Upper lobe of left lung (tissue), 4 donors: ENCODE measurements around the gene PTGDS.

Experiments used
- EP300 ChIP-seq, 4 donors: sonication (generic); formaldehyde crosslinking; IDR thresholded peaks; one replicate each; pipeline ENCODE4 v1.5.1; 2017; ENCODE audit warnings: antibody characterized with exemption in 4 of 4, control low read depth in 2 of 4
- POLR2AphosphoS5 ChIP-seq, 2 donors: sonication (generic); formaldehyde crosslinking; IDR thresholded peaks; one replicate each; pipeline ENCODE4 v1.5.1; 2017; ENCODE audit warnings: antibody characterized with exemption in 2 of 2
- TF ChIP-seq, protein P1 (sequence below), 6 experiments: fragments of 450-650 bp in 4 of 6; fragments of 200-600 bp in 2 of 6; sonication (generic) in 2 of 6; IDR thresholded peaks; one replicate each; pipeline ENCODE4 v1.5.1; 2016 to 2019; ENCODE audit warnings: antibody characterized with exemption in 6 of 6

DNA sequence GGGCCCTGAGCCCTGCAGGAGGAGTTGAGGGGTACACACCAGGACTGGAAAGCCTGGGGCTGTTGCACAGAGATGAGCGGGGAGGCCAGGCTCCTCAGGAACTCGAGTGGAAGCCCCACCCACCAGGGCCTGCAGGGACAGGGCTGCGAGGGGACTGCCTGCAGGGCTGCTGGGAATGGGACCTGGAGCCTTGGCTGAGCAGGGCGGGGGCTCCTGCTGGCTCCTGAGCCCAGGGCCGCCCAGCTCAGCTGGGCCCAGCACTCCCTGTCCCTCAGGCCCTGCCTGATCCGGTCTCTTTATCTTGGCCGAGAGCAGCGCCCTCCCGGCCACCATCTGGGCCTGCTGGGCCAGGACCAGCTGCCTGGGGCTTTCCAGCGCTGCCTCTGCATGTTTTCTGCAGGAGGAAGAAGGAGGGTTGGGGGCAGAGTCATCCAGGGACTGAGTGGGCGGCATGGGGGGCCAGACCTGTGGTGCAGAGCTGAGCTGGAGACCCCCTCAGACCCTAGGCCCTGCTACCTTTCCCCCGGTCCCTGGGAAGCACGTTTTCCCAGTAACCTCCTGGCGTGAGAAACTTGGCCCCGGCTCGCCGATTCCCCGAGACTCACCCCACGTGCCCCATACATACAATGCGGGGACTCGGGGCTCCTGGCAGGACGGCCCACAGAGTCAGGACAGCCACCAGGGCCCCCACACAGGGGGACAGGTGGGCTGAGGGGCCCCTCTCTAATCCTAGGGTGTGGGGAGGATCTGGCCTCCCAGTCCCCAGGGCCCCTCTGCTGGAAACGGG, 15.8 kb upstream of the PTGDS start:
- TF ChIP-seq, protein P1, sequence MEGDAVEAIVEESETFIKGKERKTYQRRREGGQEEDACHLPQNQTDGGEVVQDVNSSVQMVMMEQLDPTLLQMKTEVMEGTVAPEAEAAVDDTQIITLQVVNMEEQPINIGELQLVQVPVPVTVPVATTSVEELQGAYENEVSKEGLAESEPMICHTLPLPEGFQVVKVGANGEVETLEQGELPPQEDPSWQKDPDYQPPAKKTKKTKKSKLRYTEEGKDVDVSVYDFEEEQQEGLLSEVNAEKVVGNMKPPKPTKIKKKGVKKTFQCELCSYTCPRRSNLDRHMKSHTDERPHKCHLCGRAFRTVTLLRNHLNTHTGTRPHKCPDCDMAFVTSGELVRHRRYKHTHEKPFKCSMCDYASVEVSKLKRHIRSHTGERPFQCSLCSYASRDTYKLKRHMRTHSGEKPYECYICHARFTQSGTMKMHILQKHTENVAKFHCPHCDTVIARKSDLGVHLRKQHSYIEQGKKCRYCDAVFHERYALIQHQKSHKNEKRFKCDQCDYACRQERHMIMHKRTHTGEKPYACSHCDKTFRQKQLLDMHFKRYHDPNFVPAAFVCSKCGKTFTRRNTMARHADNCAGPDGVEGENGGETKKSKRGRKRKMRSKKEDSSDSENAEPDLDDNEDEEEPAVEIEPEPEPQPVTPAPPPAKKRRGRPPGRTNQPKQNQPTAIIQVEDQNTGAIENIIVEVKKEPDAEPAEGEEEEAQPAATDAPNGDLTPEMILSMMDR (IDR thresholded peaks at IDR 0.05): no peak
- TF ChIP-seq POLR2AphosphoS5 (IDR thresholded peaks at IDR 0.05) (no peak), EP300 (IDR thresholded peaks at IDR 0.05) (no peak)
